H1 (cell line): Measurements from ENCODE around the gene ZNF775. TPM values are rescaled to one million over a fixed set of nuclear protein-coding genes. Genes with fewer than 3 reads are reported as not detected.

Source experiments
- CTCF ChIA-PET: fragments of 300-600 bp; sonication (Branson Sonifier 250); formaldehyde crosslinking; loops from one replicate; lab custom pipeline; 2021; ENCODE audit not compliant: partially characterized antibody; lab: Charles Lee
- POLR2A ChIA-PET: fragments of 300-600 bp; sonication (Branson Sonifier 250); formaldehyde crosslinking; loops from one replicate; lab custom pipeline; 2021; ENCODE audit warnings: inconsistent platforms; ENCODE audit not compliant: partially characterized antibody; lab: Charles Lee
- DNase-seq, 2 experiments: peaks; one replicate each; pipeline versions ENCODE4 v3.0.0 to v3.0.0-alpha.2; 2010 to 2022; ENCODE audit warnings: low spot score in 2 of 2, low read depth in 1 of 2, mixed read lengths in 1 of 2
- FAIRE-seq: peaks from 2 replicates; lab custom pipeline; 2011; peaks lifted over from hg19 to GRCh38; lab: Jason Lieb, UNC
- H2AFZ ChIP-seq: 2 replicates; pipeline ENCODE4 v1.8.1; 2012; ENCODE audit warnings: low read length, inconsistent platforms
- H2AK5ac ChIP-seq: 2 replicates; pipeline ENCODE4 v1.6.1; 2013; ENCODE audit warnings: low read depth, low read length
- H2BK120ac ChIP-seq: replicated peaks from 2 replicates; pipeline ENCODE3; 2013; ENCODE audit warnings: low read depth, low read length, inconsistent platforms
- H2BK12ac ChIP-seq: 2 replicates; pipeline ENCODE4 v1.6.1; 2013; ENCODE audit warnings: low read depth, low read length
- H2BK15ac ChIP-seq: 2 replicates; pipeline ENCODE4 v1.6.1; 2013; ENCODE audit warnings: low read length
- H2BK20ac ChIP-seq: 2 replicates; pipeline ENCODE4 v1.6.1; 2013; ENCODE audit warnings: low read length
- H2BK5ac ChIP-seq: 2 replicates; pipeline ENCODE4 v1.6.1; 2013; ENCODE audit warnings: low read depth, low read length
- H3K14ac ChIP-seq: 2 replicates; pipeline ENCODE4 v1.6.1; 2013; ENCODE audit warnings: inconsistent platforms; ENCODE audit not compliant: insufficient read length
- H3K18ac ChIP-seq: 2 replicates; pipeline ENCODE4 v1.6.1; 2013; ENCODE audit warnings: low read length; ENCODE audit errors: extremely low read depth
- H3K23ac ChIP-seq: 2 replicates; pipeline ENCODE4 v1.6.1; 2013; ENCODE audit warnings: inconsistent platforms; ENCODE audit not compliant: insufficient read length
- H3K23me2 ChIP-seq: 2 replicates; pipeline ENCODE4 v1.6.1; 2013; ENCODE audit warnings: low read depth, low read length
- H3K27ac ChIP-seq: 2 replicates; pipeline ENCODE4 v1.6.1; 2011; ENCODE audit warnings: low read depth, low read length, inconsistent platforms
- H3K27me3 ChIP-seq, 4 experiments: replicated peaks in 1 of 4; 1 replicate in 1 of 4; 2 replicates in 3 of 4; pipeline versions ENCODE4 v1.6.1 to v1.8.1; 2011 to 2013; ENCODE audit warnings: low read length in 3 of 4, mild to moderate bottlenecking in 3 of 4, inconsistent platforms in 2 of 4, mixed read lengths in 2 of 4, moderate library complexity in 1 of 4; ENCODE audit not compliant: control insufficient read depth in 3 of 4, insufficient read depth in 3 of 4; ENCODE audit errors: extremely low read depth in 1 of 4
- H3K36me3 ChIP-seq, 4 experiments: 2 replicates each; pipeline versions ENCODE4 v1.6.1 to v1.8.1; 2011 to 2013; ENCODE audit warnings: mild to moderate bottlenecking in 4 of 4, low read length in 3 of 4, moderate library complexity in 2 of 4, control low read depth in 1 of 4, inconsistent platforms in 1 of 4; ENCODE audit not compliant: insufficient read depth in 4 of 4, control insufficient read depth in 2 of 4
- H3K4ac ChIP-seq: replicated peaks from 2 replicates; pipeline ENCODE3; 2013; ENCODE audit warnings: low read length, low read depth, mixed read lengths, inconsistent platforms; ENCODE audit not compliant: insufficient read length
- H3K4me1 ChIP-seq, 4 experiments: replicated peaks in 1 of 4; 1 replicate in 1 of 4; 2 replicates in 3 of 4; pipeline versions ENCODE4 v1.6.1 to v1.8.1; 2011 to 2013; ENCODE audit warnings: low read length in 3 of 4, inconsistent platforms in 2 of 4, mixed read lengths in 1 of 4; ENCODE audit not compliant: insufficient read depth in 4 of 4, control insufficient read depth in 3 of 4
- H3K4me2 ChIP-seq, 2 experiments: 2 replicates each; pipeline versions ENCODE4 v1.6.1 to v1.8.1; 2011 to 2013; ENCODE audit warnings: low read depth in 2 of 2, low read length in 2 of 2, control low read depth in 1 of 2, inconsistent platforms in 1 of 2, mild to moderate bottlenecking in 1 of 2; ENCODE audit not compliant: insufficient read depth in 1 of 2
- H3K4me3 ChIP-seq, 4 experiments: fragments of 200-600, 300-600 bp in 1 of 4; sonication (generic), shearing (Covaris generic), sonication (Bioruptor Twin) in 1 of 4; 2 replicates each; pipeline versions ENCODE4 v1.5.1 to v1.8.1; 2011 to 2016; ENCODE audit warnings: low read length in 4 of 4, low read depth in 3 of 4, control low read depth in 2 of 4, inconsistent platforms in 2 of 4, mild to moderate bottlenecking in 2 of 4, mixed read lengths in 1 of 4, moderate library complexity in 1 of 4; ENCODE audit not compliant: insufficient read depth in 2 of 4; ENCODE audit errors: extremely low read depth in 1 of 4
- H3K56ac ChIP-seq: replicated peaks from 2 replicates; pipeline ENCODE3; 2013; ENCODE audit warnings: low read depth, mild to moderate bottlenecking, mixed read lengths, low read length, inconsistent platforms; ENCODE audit not compliant: insufficient read length
- H3K79me1 ChIP-seq: 2 replicates; pipeline ENCODE4 v1.6.1; 2013; ENCODE audit warnings: low read depth, low read length, control low read depth
- H3K79me2 ChIP-seq, 2 experiments: 2 replicates each; pipeline versions ENCODE4 v1.6.1 to v1.8.1; 2012 to 2013; ENCODE audit warnings: low read length in 2 of 2, mild to moderate bottlenecking in 2 of 2, inconsistent platforms in 1 of 2; ENCODE audit not compliant: insufficient read depth in 2 of 2, control insufficient read depth in 1 of 2
- H3K9ac ChIP-seq, 4 experiments: replicated peaks in 1 of 4; 1 replicate in 1 of 4; 2 replicates in 3 of 4; pipeline versions ENCODE4 v1.6.1 to v1.8.1; 2011 to 2013; ENCODE audit warnings: low read depth in 3 of 4, low read length in 3 of 4, control low read depth in 2 of 4, mild to moderate bottlenecking in 2 of 4, moderate library complexity in 2 of 4, inconsistent platforms in 1 of 4; ENCODE audit errors: extremely low read depth in 1 of 4
- H3K9me3 ChIP-seq, 2 experiments: 2 replicates each; pipeline versions ENCODE4 v1.6.1 to v1.8.1; 2012 to 2013; ENCODE audit warnings: mild to moderate bottlenecking in 2 of 2, moderate library complexity in 2 of 2, control low read depth in 1 of 2, inconsistent platforms in 1 of 2, low read depth in 1 of 2, low read length in 1 of 2, mixed read lengths in 1 of 2; ENCODE audit not compliant: insufficient read depth in 2 of 2
- H4K20me1 ChIP-seq, 2 experiments: replicated peaks in 1 of 2; 2 replicates each; pipeline versions ENCODE3 to v1.8.1; 2011 to 2013; ENCODE audit warnings: inconsistent platforms in 2 of 2, low read length in 2 of 2, mild to moderate bottlenecking in 1 of 2; ENCODE audit not compliant: insufficient read depth in 2 of 2, control insufficient read depth in 1 of 2
- H4K5ac ChIP-seq: 2 replicates; pipeline ENCODE4 v1.6.1; 2013; ENCODE audit warnings: low read length, low read depth, mixed read lengths, inconsistent platforms; ENCODE audit not compliant: insufficient read length
- H4K8ac ChIP-seq: 2 replicates; pipeline ENCODE4 v1.8.0; 2013; ENCODE audit warnings: mild to moderate bottlenecking, moderate library complexity, low read length, inconsistent platforms; ENCODE audit not compliant: insufficient read depth; ENCODE audit errors: extremely low read depth
- H4K91ac ChIP-seq: replicated peaks from 2 replicates; pipeline ENCODE3; 2013; ENCODE audit warnings: low read length, mixed read lengths, inconsistent platforms; ENCODE audit not compliant: insufficient read length
- BACH1 ChIP-seq: IDR thresholded peaks from 2 replicates; pipeline ENCODE4 v1.6.1; 2012; ENCODE audit warnings: low read length, improper control_type of control experiment
- BCL11A ChIP-seq, 2 experiments: IDR thresholded peaks; one replicate each; pipeline ENCODE4 v1.6.1; 2011; ENCODE audit warnings: low read depth in 2 of 2, low read length in 2 of 2, mild to moderate bottlenecking in 2 of 2
- GTF2F1 ChIP-seq: IDR thresholded peaks from 2 replicates; pipeline ENCODE4 v1.6.1; 2012; ENCODE audit warnings: low read depth, low read length, improper control_type of control experiment, borderline replicate concordance
- MAFK ChIP-seq: IDR thresholded peaks from 2 replicates; pipeline ENCODE4 v1.6.1; 2012; ENCODE audit warnings: low read depth, mild to moderate bottlenecking, improper control_type of control experiment, low read length
- POLR2AphosphoS5 ChIP-seq: IDR thresholded peaks from 2 replicates; pipeline ENCODE4 v1.6.1; 2011; ENCODE audit warnings: low read depth, low read length
- POU5F1 ChIP-seq: IDR thresholded peaks from 2 replicates; pipeline ENCODE4 v1.6.1; 2011; ENCODE audit warnings: low read depth, mild to moderate bottlenecking, low read length, moderate library complexity
- RBBP5 ChIP-seq: IDR thresholded peaks from 2 replicates; pipeline ENCODE4 v1.7.1; 2012; ENCODE audit warnings: low read depth, mild to moderate bottlenecking, inconsistent platforms, low read length, moderate library complexity, borderline replicate concordance
- SIN3A ChIP-seq, 2 experiments: IDR thresholded peaks in 1 of 2; conservative IDR thresholded peaks in 1 of 2; 2 replicates each; pipeline ENCODE4 v1.6.1; 2011 to 2012; ENCODE audit warnings: low read length in 2 of 2, improper control_type of control experiment in 1 of 2, low read depth in 1 of 2, mild to moderate bottlenecking in 1 of 2
- SP1 ChIP-seq: IDR thresholded peaks from 2 replicates; pipeline ENCODE4 v1.6.1; 2011; ENCODE audit warnings: low read depth, low read length
- WGBS, 2 experiments: shearing (Covaris generic) in 1 of 2; methylation state at CpG; one replicate each; pipeline versions ENCODE4 v1.1.6 to v1.1.7; 2013 to 2015; ENCODE audit warnings: low lambda C conversion rate in 2 of 2, mixed read lengths in 2 of 2, inconsistent platforms in 1 of 2, low coverage in 1 of 2, missing lambda C conversion rate in 1 of 2; ENCODE audit not compliant: insufficient replicate concordance in 2 of 2, insufficient coverage in 1 of 2, insufficient read length in 1 of 2; ENCODE audit errors: extremely low coverage in 1 of 2, missing lambda C conversion rate in 1 of 2; 5-methylcytosine and 5-hydroxymethylcytosine counted together
- polyA plus RNA-seq, 7 experiments: library from polyadenylated mRNA; depleted of rRNA in 3 of 7; stranded (reverse) in 5 of 7; unstranded in 2 of 7; fragments of >200 nt in 5 of 7; fragments of 200-250 nt in 2 of 7; gene quantifications; 1 replicate in 5 of 7; 2 replicates in 1 of 7; 4 replicates in 1 of 7; pipeline versions ENCODE4 v1.2.1 to v1.2.3, GENCODE V29; 2011 to 2013; ENCODE audit warnings: missing spikeins in 2 of 7, mixed read lengths in 2 of 7
- total RNA-seq: library from RNA; stranded (reverse); fragmentation: NEBNext Ultra II Directional; extraction: Animal tissue kit (Norgen Biotek cat#: 25700); gene quantifications from 2 replicates; pipeline ENCODE4 v1.2.1, GENCODE V29; 2021
- TF ChIP-seq, protein P1 (sequence below): IDR thresholded peaks from 2 replicates; pipeline ENCODE4 v1.6.1; 2012; ENCODE audit warnings: inconsistent platforms

The ZNF775 gene
- total and polyA plus RNA-seq, 2 of the 8 experiments (the other 6 are each of a cell fraction or from before 2014, with no cell fraction given), result 13.6 to 21.5 TPM

GRCh38 chr7:150382123-150382843 is 3.2 kb downstream of the ZNF775 start:
- Histone ChIP-seq H3K4me2 (peak overlapping the region; percentile 36 to 94; a peak in 3 of 4 replicates), H2AFZ (no peak overlapping the region), H3K56ac (no peak overlapping the region), H3K79me2 (peaks cover 0 to 66% of the 10 kb centered on the region in 2 experiments), H3K14ac (no peak overlapping the region), H2AK5ac (peak overlapping the region; percentile 66; the same call in 1 of the 2 replicates), H4K5ac (peak overlapping the region; percentile 2), H3K23ac (no peak overlapping the region), H2BK5ac (peak overlapping the region; percentile 85), H3K9ac (no peak overlapping the region; a peak in 1 of 7 replicates), H4K20me1 (no peaks in the 10 kb centered on the region), H2BK120ac (no peak overlapping the region), H3K36me3 (peaks cover 0 to 15% (median 0%) of the 10 kb centered on the region in 4 experiments; a peak in 2 of 8 replicates), H3K4me1 (peaks cover 33 to 61% (median 44%) of the 10 kb centered on the region in 4 experiments), H3K27ac (peak overlapping the region; percentile 20; the same call in 1 of the 2 replicates), H3K27me3 (no peaks in the 10 kb centered on the region), H3K18ac (0 out of 2 replicates have a peak overlapping the region, but pooled peaks have one; percentile 54), H2BK15ac (peak overlapping the region; percentile 92; the same call in 1 of the 2 replicates), H2BK20ac (peak overlapping the region; percentile 98; the same call in 1 of the 2 replicates), H4K91ac (peak overlapping the region; percentile 70), H2BK12ac (peak overlapping the region; percentile 87; the same call in 1 of the 2 replicates), H3K23me2 (peaks cover 11% of the 10 kb centered on the region), H3K79me1 (peaks cover 18% of the 10 kb centered on the region), H3K4me3 (no peak overlapping the region), H4K8ac (no peak overlapping the region), H3K4ac (no peak overlapping the region), H3K9me3 (no peaks in the 10 kb centered on the region)
- WGBS, 2 experiments, result 88% methylated on average over 18 of the region's 20 CpGs; no CpG with 5 or more reads in 1 of the 2 experiments
- ChIA-PET POLR2A (interaction anchor here (1.0 to 9.0 kb wide), 4 partner anchors 9 to 47 kb away, joined by 3 to 170 read pairs (median 60); partner anchors contain the start of gene REPIN1), CTCF (interaction anchor here (0.6 to 1.3 kb wide), 3 partner anchors 20 to 722 kb away, joined by 3 to 4 read pairs (median 3); no protein-coding TSS in a partner anchor)
- FAIRE-seq, result no peak
- DNase-seq, result no peak
- TF ChIP-seq, protein P1, sequence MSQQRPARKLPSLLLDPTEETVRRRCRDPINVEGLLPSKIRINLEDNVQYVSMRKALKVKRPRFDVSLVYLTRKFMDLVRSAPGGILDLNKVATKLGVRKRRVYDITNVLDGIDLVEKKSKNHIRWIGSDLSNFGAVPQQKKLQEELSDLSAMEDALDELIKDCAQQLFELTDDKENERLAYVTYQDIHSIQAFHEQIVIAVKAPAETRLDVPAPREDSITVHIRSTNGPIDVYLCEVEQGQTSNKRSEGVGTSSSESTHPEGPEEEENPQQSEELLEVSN, result no peak
- TF ChIP-seq BCL11A (IDR thresholded peaks at IDR 0.05; ENCODE audit: low read depth in 2 of 2, low read length in 2 of 2) (no peak), SP1 (no peak), GTF2F1 (no peak), MAFK (no peak), BACH1 (no peak), SIN3A (conservative IDR thresholded peaks at IDR 0.05 in 1 of 2, IDR thresholded peaks at IDR 0.05 in 1 of 2; ENCODE audit: low read depth in 1 of 2, low read length in 2 of 2) (no peak), POLR2AphosphoS5 (no peak), RBBP5 (no peak), POU5F1 (no peak)
